GM21528 (cell line): ENCODE results near the gene DOCK10.

Experiments
- ATAC-seq: cut with Tn5 transposase; IDR thresholded peaks from one replicate; pipeline ENCODE4 v1.9.1; 2021; ENCODE audit warnings: mild to moderate bottlenecking, moderate library complexity; ENCODE audit not compliant: unreplicated experiment, low FRiP score

Gene DOCK10

GRCh38 chr2:224799691-224800090 lies 242.6 kb downstream of the DOCK10 start:
- ATAC-seq = no peak

GRCh38 chr2:224798180-224798579 lies 244.1 kb downstream of the DOCK10 start:
- ATAC-seq = no peak

- no peak for ATAC-seq
Measured at GRCh38 chr2:224796695-224797305, 245.5 kb downstream of the DOCK10 start.

- no peak for ATAC-seq
Measured at GRCh38 chr2:224793946-224794345, 248.3 kb downstream of the DOCK10 start.

- ATAC-seq = no peak
Measured at GRCh38 chr2:224786848-224787247, 255.4 kb downstream of the DOCK10 start.

GRCh38 chr2:224781400-224781799 lies 260.9 kb downstream of the DOCK10 start:
- ATAC-seq = no peak

- no peak for ATAC-seq
Measured at GRCh38 chr2:224780823-224781222, 261.4 kb downstream of the DOCK10 start.

- no peak for ATAC-seq
Measured at GRCh38 chr2:224780106-224780505, 262.2 kb downstream of the DOCK10 start.

GRCh38 chr2:224778474-224778877 lies 263.8 kb downstream of the DOCK10 start:
- no peak for ATAC-seq

GRCh38 chr2:224777559-224777930 lies 264.7 kb downstream of the DOCK10 start:
- ATAC-seq = no peak

- no peak for ATAC-seq
Measured at GRCh38 chr2:224776795-224777558, 265.3 kb downstream of the DOCK10 start.

GRCh38 chr2:224775647-224776046 lies 266.6 kb downstream of the DOCK10 start:
- ATAC-seq = no peak

- no peak for ATAC-seq
Measured at GRCh38 chr2:224774735-224775134, 267.5 kb downstream of the DOCK10 start.

GRCh38 chr2:224772494-224772893 lies 269.8 kb downstream of the DOCK10 start:
- no peak for ATAC-seq

GRCh38 chr2:224769489-224769888 lies 272.8 kb downstream of the DOCK10 start:
- no peak for ATAC-seq

- peak; percentile 63 for ATAC-seq
Measured at GRCh38 chr2:224764565-224765236, 277.6 kb downstream of the DOCK10 start.

- ATAC-seq = no peak
Measured at GRCh38 chr2:224757934-224758548, 284.2 kb downstream of the DOCK10 start.

- ATAC-seq = no peak
Measured at GRCh38 chr2:224753743-224754540, 288.3 kb downstream of the DOCK10 start.

- peak; percentile 57 for ATAC-seq
Measured at GRCh38 chr2:224751996-224752698, 290.1 kb downstream of the DOCK10 start.

GRCh38 chr2:224749136-224749535 lies 293.1 kb downstream of the DOCK10 start:
- ATAC-seq = no peak
